Neural progenitor cell (in vitro differentiated cells): Measurements from ENCODE around the gene ECHDC1. TPM values are rescaled to one million over a fixed set of nuclear protein-coding genes. Genes with fewer than 3 reads are reported as not detected.

Experiments used
- DNase-seq: peaks from one replicate; pipeline ENCODE4 v3.0.0-alpha.2; 2016; ENCODE audit warnings: low spot score
- H2AFZ ChIP-seq: fragments of 200-600 bp; sonication (generic); replicated peaks from 2 replicates; pipeline ENCODE4 v1.6.1; 2016; ENCODE audit warnings: antibody characterized with exemption
- H3F3A ChIP-seq: fragments of 200-600 bp; sonication (generic); 2 replicates; pipeline ENCODE4 v1.6.1; 2016; ENCODE audit warnings: antibody characterized with exemption, low read depth
- H3K27ac ChIP-seq: fragments of 200-600 bp; sonication (generic); 2 replicates; pipeline ENCODE4 v1.5.1; 2016; ENCODE audit warnings: mild to moderate bottlenecking
- H3K27me3 ChIP-seq: fragments of 200-600 bp; sonication (generic); 2 replicates; pipeline ENCODE4 v1.6.1; 2016; ENCODE audit warnings: mild to moderate bottlenecking, moderate library complexity
- H3K36me3 ChIP-seq: fragments of 200-600 bp; sonication (generic); 2 replicates; pipeline ENCODE4 v1.5.1; 2016
- H3K4me1 ChIP-seq: fragments of 200-600 bp; sonication (generic); 2 replicates; pipeline ENCODE4 v1.6.1; 2016; ENCODE audit warnings: mixed run types
- H3K4me2 ChIP-seq: fragments of 200-600 bp; sonication (generic); 2 replicates; pipeline ENCODE4 v1.6.1; 2016
- H3K4me3 ChIP-seq: fragments of 200-600 bp; sonication (generic); 2 replicates; pipeline ENCODE4 v1.5.1; 2016
- H3K79me2 ChIP-seq: fragments of 200-600 bp; sonication (generic); 2 replicates; pipeline ENCODE4 v1.6.1; 2016; ENCODE audit warnings: low read depth
- H3K9ac ChIP-seq: fragments of 200-600 bp; sonication (generic); 2 replicates; pipeline ENCODE4 v1.6.1; 2016
- H3K9me3 ChIP-seq: fragments of 200-600 bp; sonication (generic); 2 replicates; pipeline ENCODE4 v1.5.1; 2016; ENCODE audit warnings: low read depth
- H4K20me1 ChIP-seq: fragments of 200-600 bp; sonication (generic); 2 replicates; pipeline ENCODE4 v1.6.1; 2016; ENCODE audit warnings: low read depth
- H3K27ac Mint-ChIP-seq: 3 replicates; pipeline ENCODE4 v1.8.0; 2021; ENCODE audit warnings: mixed read lengths
- H3K27me3 Mint-ChIP-seq: 2 replicates; pipeline ENCODE4 v1.8.0; 2022; ENCODE audit warnings: low read depth, mild to moderate bottlenecking, inconsistent platforms, moderate library complexity, mixed read lengths; ENCODE audit not compliant: insufficient read depth
- H3K36me3 Mint-ChIP-seq: 3 replicates; pipeline ENCODE4 v1.8.0; 2021; ENCODE audit warnings: mixed read lengths
- H3K4me1 Mint-ChIP-seq: 3 replicates; pipeline ENCODE4 v1.8.0; 2021; ENCODE audit warnings: mixed read lengths
- H3K4me3 Mint-ChIP-seq: 3 replicates; pipeline ENCODE4 v1.8.0; 2021; ENCODE audit warnings: mild to moderate bottlenecking, moderate library complexity, mixed read lengths
- H3K9me3 Mint-ChIP-seq: 3 replicates; pipeline ENCODE4 v1.8.0; 2020; ENCODE audit warnings: mixed read lengths
- CTCF ChIP-seq: fragments of 200-600 bp; sonication (generic); IDR thresholded peaks from 2 replicates; pipeline ENCODE4 v1.5.1; 2017; ENCODE audit warnings: antibody characterized with exemption, mild to moderate bottlenecking
- EZH2 ChIP-seq: fragments of 200-600 bp; sonication (generic); IDR thresholded peaks from 2 replicates; pipeline ENCODE4 v1.6.1; 2017; ENCODE audit warnings: antibody characterized with exemption, mild to moderate bottlenecking, moderate library complexity
- EZH2phosphoT487 ChIP-seq: fragments of 200-600 bp; sonication (generic); IDR thresholded peaks from 2 replicates; pipeline ENCODE4 v1.6.1; 2017; ENCODE audit warnings: antibody characterized with exemption
- total RNA-seq: library from RNA; depleted of rRNA; stranded (reverse); fragments of >200 nt; gene quantifications from 2 replicates; pipeline ENCODE4 v1.2.3, GENCODE V29; 2015; ENCODE audit warnings: low replicate concordance

Gene ECHDC1
- total RNA-seq, 1 donor from 2014 or later, result 81.9 TPM

GRCh38 chr6:127276331-127276730 lies 67.1 kb downstream of the ECHDC1 start:
- peaks cover 3% of the 10 kb centered on the region for H3K27me3 Mint-ChIP-seq
- H3K9me3 ChIP-seq, result no peaks in the 10 kb centered on the region
- H3K27me3 ChIP-seq, result no peaks in the 10 kb centered on the region
- H2AFZ ChIP-seq, result no peak overlapping the region
- no peak overlapping the region for H3K27ac Mint-ChIP-seq
- H3K4me3 Mint-ChIP-seq, result no peak overlapping the region
- peaks cover 100% of the 10 kb centered on the region for H3K79me2 ChIP-seq
- peaks cover 25% of the 10 kb centered on the region for H3K36me3 Mint-ChIP-seq
- TF ChIP-seq EZH2phosphoT487 (no peak), CTCF (no peak), EZH2 (no peak)
- H3F3A ChIP-seq, result no peaks in the 10 kb centered on the region
- peaks cover 96% of the 10 kb centered on the region for H4K20me1 ChIP-seq
- peaks cover 3% of the 10 kb centered on the region for H3K4me1 Mint-ChIP-seq
- H3K36me3 ChIP-seq, result peaks cover 6% of the 10 kb centered on the region
- no peak overlapping the region for H3K9ac ChIP-seq
- DNase-seq, result no peak
- H3K9me3 Mint-ChIP-seq, result peaks cover 2% of the 10 kb centered on the region
- H3K4me1 ChIP-seq, result peaks cover 11% of the 10 kb centered on the region
- no peak overlapping the region for H3K4me3 ChIP-seq
- no peak overlapping the region for H3K27ac ChIP-seq
- no peak overlapping the region for H3K4me2 ChIP-seq

GRCh38 chr6:127273499-127273898 lies 69.9 kb downstream of the ECHDC1 start:
- Histone ChIP-seq H3K4me3 (no peak overlapping the region), H3K9me3 (no peaks in the 10 kb centered on the region), H2AFZ (no peak overlapping the region), H3K4me2 (no peak overlapping the region), H3K9ac (no peak overlapping the region), H3F3A (no peaks in the 10 kb centered on the region), H3K36me3 (no peaks in the 10 kb centered on the region), H3K4me1 (peaks cover 29% of the 10 kb centered on the region), H3K27me3 (no peaks in the 10 kb centered on the region), H3K27ac (no peak overlapping the region), H4K20me1 (peaks cover 100% of the 10 kb centered on the region), H3K79me2 (peaks cover 100% of the 10 kb centered on the region)
- no peak for DNase-seq
- H3K27me3 Mint-ChIP-seq, result peaks cover 3% of the 10 kb centered on the region
- peaks cover 4% of the 10 kb centered on the region for H3K9me3 Mint-ChIP-seq
- H3K36me3 Mint-ChIP-seq, result peaks cover 32% of the 10 kb centered on the region
- TF ChIP-seq EZH2phosphoT487 (no peak), EZH2 (no peak), CTCF (no peak)
- no peak overlapping the region for H3K4me3 Mint-ChIP-seq
- H3K4me1 Mint-ChIP-seq, result peaks cover 17% of the 10 kb centered on the region
- H3K27ac Mint-ChIP-seq, result no peak overlapping the region

- Histone ChIP-seq H3K79me2 (peaks cover 100% of the 10 kb centered on the region), H2AFZ (no peak overlapping the region), H3K9ac (no peak overlapping the region), H3K36me3 (no peaks in the 10 kb centered on the region), H3F3A (no peaks in the 10 kb centered on the region), H3K4me3 (no peak overlapping the region), H3K4me1 (peaks cover 33% of the 10 kb centered on the region), H3K9me3 (no peaks in the 10 kb centered on the region), H3K27ac (no peak overlapping the region), H3K4me2 (no peak overlapping the region), H3K27me3 (no peaks in the 10 kb centered on the region), H4K20me1 (peaks cover 94% of the 10 kb centered on the region)
- H3K4me1 Mint-ChIP-seq, result peaks cover 21% of the 10 kb centered on the region
- H3K27me3 Mint-ChIP-seq, result peaks cover 3% of the 10 kb centered on the region
- TF ChIP-seq EZH2 (no peak), EZH2phosphoT487 (no peak), CTCF (no peak)
- H3K9me3 Mint-ChIP-seq, result peaks cover 4% of the 10 kb centered on the region
- no peak overlapping the region for H3K27ac Mint-ChIP-seq
- H3K4me3 Mint-ChIP-seq, result no peak overlapping the region
- DNase-seq, result no peak
- H3K36me3 Mint-ChIP-seq, result peaks cover 32% of the 10 kb centered on the region
Observed at GRCh38 chr6:127272576-127272975, 70.8 kb downstream of the ECHDC1 start.
